HepG2 (cell line): ENCODE measurements around the gene RUVBL2. TPM values are rescaled to one million over a fixed set of nuclear protein-coding genes. Genes with fewer than 3 reads are reported as not detected.

Source experiments
- CHD4 ChIP-seq: fragments of 200-600 bp; sonication (generic); IDR thresholded peaks from 2 replicates; pipeline ENCODE4 v1.7.0; 2017; ENCODE audit warnings: mild to moderate bottlenecking, low read length, borderline replicate concordance
- CREB1 ChIP-seq, 2 experiments: fragments of 450-650 bp in 1 of 2; IDR thresholded peaks; 2 replicates each; pipeline ENCODE4 v1.6.1; 2016 to 2017; ENCODE audit warnings: control low read depth in 1 of 2, mild to moderate bottlenecking in 1 of 2, missing compliant biosample characterization in 1 of 2, missing genetic modification characterization in 1 of 2
- GATAD2A ChIP-seq: IDR thresholded peaks from 2 replicates; pipeline ENCODE4 v1.6.1; 2016
- GFI1 ChIP-seq: sonication (generic); formaldehyde crosslinking; IDR thresholded peaks from 2 replicates; pipeline ENCODE4 v1.5.0; 2020; ENCODE audit warnings: missing genetic modification reagents, mild to moderate bottlenecking, borderline replicate concordance
- GMEB2 ChIP-seq: IDR thresholded peaks from 2 replicates; pipeline ENCODE4 v1.6.1; 2016; ENCODE audit warnings: missing biosample characterization, missing genetic modification reagents, low read depth
- HDAC6 ChIP-seq: fragments of 200-600 bp; sonication (generic); IDR thresholded peaks from 2 replicates; pipeline ENCODE4 v1.7.0; 2017; ENCODE audit warnings: mild to moderate bottlenecking, antibody characterized with exemption, low read length, low read depth
- HMG20A ChIP-seq: IDR thresholded peaks from 2 replicates; pipeline ENCODE4 v1.6.1; 2016; ENCODE audit warnings: borderline replicate concordance
- IRX3 ChIP-seq: sonication (generic); formaldehyde crosslinking; IDR thresholded peaks from 2 replicates; pipeline ENCODE4 v1.8.1; 2023; ENCODE audit warnings: mild to moderate bottlenecking, low read depth, missing genetic modification reagents, borderline replicate concordance
- JUNB ChIP-seq: sonication (generic); formaldehyde crosslinking; IDR thresholded peaks from 2 replicates; pipeline ENCODE4 v1.8.0; 2022; ENCODE audit warnings: missing genetic modification reagents, mild to moderate bottlenecking, borderline replicate concordance
- KDM3A ChIP-seq: IDR thresholded peaks from 2 replicates; pipeline ENCODE4 v1.6.1; 2018; ENCODE audit warnings: low read depth, missing compliant biosample characterization
- MXI1 ChIP-seq: IDR thresholded peaks from 3 replicates; pipeline ENCODE4 v1.6.1; 2012; ENCODE audit warnings: low read depth, low read length, inconsistent platforms, borderline replicate concordance
- MYNN ChIP-seq: sonication (generic); formaldehyde crosslinking; IDR thresholded peaks from 2 replicates; pipeline ENCODE4 v1.4.0; 2020; ENCODE audit warnings: mild to moderate bottlenecking, low read depth, missing genetic modification reagents
- NCOA5 ChIP-seq: sonication (generic); formaldehyde crosslinking; IDR thresholded peaks from 2 replicates; pipeline ENCODE4 v1.4.0; 2020; ENCODE audit warnings: missing genetic modification reagents
- NKX3-1 ChIP-seq: sonication (generic); formaldehyde crosslinking; IDR thresholded peaks from 2 replicates; pipeline ENCODE4 v1.5.0; 2020; ENCODE audit warnings: missing genetic modification reagents
- RCOR2 ChIP-seq: IDR thresholded peaks from 2 replicates; pipeline ENCODE4 v1.6.1; 2016; ENCODE audit warnings: missing biosample characterization, missing genetic modification reagents
- RFXANK ChIP-seq: IDR thresholded peaks from 2 replicates; pipeline ENCODE4 v1.6.1; 2016
- SALL1 ChIP-seq: sonication (generic); formaldehyde crosslinking; IDR thresholded peaks from 2 replicates; pipeline ENCODE4 v1.8.0; 2022; ENCODE audit warnings: mild to moderate bottlenecking, missing genetic modification reagents
- SP140L ChIP-seq: sonication (generic); formaldehyde crosslinking; IDR thresholded peaks from 2 replicates; pipeline ENCODE4 v1.4.0; 2020; ENCODE audit warnings: missing genetic modification reagents, borderline replicate concordance
- ZGPAT ChIP-seq: IDR thresholded peaks from 2 replicates; pipeline ENCODE4 v1.6.1; 2016; ENCODE audit warnings: mild to moderate bottlenecking
- ZNF160 ChIP-seq: sonication (generic); formaldehyde crosslinking; IDR thresholded peaks from 2 replicates; pipeline ENCODE4 v1.8.0; 2022; ENCODE audit warnings: mild to moderate bottlenecking, inconsistent platforms, missing genetic modification reagents
- ZNF263 ChIP-seq: sonication (generic); formaldehyde crosslinking; IDR thresholded peaks from 2 replicates; pipeline ENCODE4 v1.4.0; 2020; ENCODE audit warnings: missing genetic modification reagents
- ZNF33B ChIP-seq: sonication (generic); formaldehyde crosslinking; IDR thresholded peaks from 2 replicates; pipeline ENCODE4 v1.5.1; 2020; ENCODE audit warnings: mild to moderate bottlenecking, missing genetic modification reagents
- ZNF350 ChIP-seq: sonication (generic); formaldehyde crosslinking; IDR thresholded peaks from 2 replicates; pipeline ENCODE4 v1.4.0; 2020; ENCODE audit warnings: mild to moderate bottlenecking, low read depth, missing genetic modification reagents, borderline replicate concordance
- ZNF674 ChIP-seq: sonication (generic); formaldehyde crosslinking; IDR thresholded peaks from 2 replicates; pipeline ENCODE4 v1.5.0; 2020; ENCODE audit warnings: low read depth, mild to moderate bottlenecking, missing genetic modification reagents
- ZNF784 ChIP-seq: sonication (generic); formaldehyde crosslinking; IDR thresholded peaks from 2 replicates; pipeline ENCODE4 v1.5.1; 2020; ENCODE audit warnings: missing genetic modification reagents, mild to moderate bottlenecking, borderline replicate concordance
- ZNF788 ChIP-seq: sonication (generic); formaldehyde crosslinking; IDR thresholded peaks from 2 replicates; pipeline ENCODE4 v1.5.0; 2020; ENCODE audit warnings: mild to moderate bottlenecking, missing genetic modification reagents, borderline replicate concordance
- ZSCAN20 ChIP-seq: sonication (generic); formaldehyde crosslinking; IDR thresholded peaks from 2 replicates; pipeline ENCODE4 v1.4.0; 2020; ENCODE audit warnings: missing genetic modification reagents, mild to moderate bottlenecking, borderline replicate concordance
- polyA plus RNA-seq, 8 experiments: library from polyadenylated mRNA; depleted of rRNA in 3 of 8; stranded (reverse) in 7 of 8; unstranded in 1 of 8; fragments of >200 nt; fragmentation: Illumina TruSeq in 4 of 8; extraction: Trizol in 4 of 8; gene quantifications; 2 replicates each; pipeline versions ENCODE4 v1.2.1 to v1.2.3, GENCODE V29; 2011 to 2016; ENCODE audit warnings: low read depth in 4 of 8, missing spikeins in 1 of 8, mixed read lengths in 1 of 8; ENCODE audit not compliant: insufficient read depth in 1 of 8
- total RNA-seq, 5 experiments: library from RNA; depleted of rRNA; stranded (reverse); fragments of >200 nt; fragmentation: Illumina TruSeq; extraction: Trizol; gene quantifications; 2 replicates each; pipeline ENCODE4 v1.2.3, GENCODE V29; 2016; ENCODE audit warnings: low read depth in 1 of 5

RUVBL2 gene
- total and polyA plus RNA-seq, 2 of the 13 experiments (the other 11 are each of a cell fraction or from before 2014, with no cell fraction given) = 120 to 122 TPM

GRCh38 chr19:48993175-48994034, at the start of gene RUVBL2, which contains the start of gene GYS1 (continued):
- TF ChIP-seq ZNF784 (no peak; the same call in 1 of the 2 replicates), GFI1 (CRISPR knock-in tag) (no peak), ZGPAT (CRISPR knock-in tag) (peak; percentile 83), ZNF788 (0 out of 2 replicates have a peak, but pooled peaks have one; percentile 21), SP140L (CRISPR knock-in tag) (no peak; the same call in 1 of the 2 replicates), RFXANK (peak; percentile 56; the same call in 1 of the 2 replicates), ZNF160 (no peak), ZNF674 (no peak), SALL1 (CRISPR knock-in tag) (peak; percentile 46; the same call in 1 of the 2 replicates), JUNB (CRISPR knock-in tag) (no peak), KDM3A (CRISPR knock-in tag) (no peak), CREB1 (IDR thresholded peaks at IDR 0.05) (peak; percentile 83), CREB1 (CRISPR knock-in tag; IDR thresholded peaks at IDR 0.05) (peak; percentile 78), ZNF263 (CRISPR knock-in tag) (peak; percentile 67), MYNN (CRISPR knock-in tag) (no peak), CHD4 (0 out of 2 replicates have a peak, but pooled peaks have one; percentile 56), NCOA5 (CRISPR knock-in tag) (no peak), GMEB2 (CRISPR knock-in tag) (0 out of 2 replicates have a peak, but pooled peaks have one; percentile 16), NKX3-1 (CRISPR knock-in tag) (no peak), GATAD2A (CRISPR knock-in tag) (peak; percentile 82), ZNF33B (CRISPR knock-in tag) (no peak), ZSCAN20 (CRISPR knock-in tag) (no peak), MXI1 (peak; percentile 73; the same call in 1 of the 3 replicates), RCOR2 (CRISPR knock-in tag) (no peak), HMG20A (CRISPR knock-in tag) (no peak), IRX3 (CRISPR knock-in tag) (no peak), HDAC6 (no peak), ZNF350 (CRISPR knock-in tag) (peak; percentile 78; the same call in 1 of the 2 replicates)
